GM12891 (cell line): ENCODE measurements around the gene PGAM5.

Experiments used
- PAX5 ChIP-seq: IDR thresholded peaks from 2 replicates; pipeline ENCODE4 v1.6.1; 2011; ENCODE audit warnings: low read length, moderate library complexity, mild to moderate bottlenecking; ENCODE audit not compliant: insufficient read depth, severe bottlenecking
- POLR2A ChIP-seq: IDR thresholded peaks from 2 replicates; pipeline ENCODE4 v1.6.1; 2011; ENCODE audit warnings: low read depth, low read length, control low read depth
- POU2F2 ChIP-seq: IDR thresholded peaks from 2 replicates; pipeline ENCODE4 v1.6.1; 2011; ENCODE audit warnings: low read depth, mild to moderate bottlenecking, control low read depth, low read length, moderate library complexity
- TAF1 ChIP-seq: IDR thresholded peaks from 2 replicates; pipeline ENCODE4 v1.6.1; 2011; ENCODE audit warnings: low read depth, low read length, control low read depth

DNA sequence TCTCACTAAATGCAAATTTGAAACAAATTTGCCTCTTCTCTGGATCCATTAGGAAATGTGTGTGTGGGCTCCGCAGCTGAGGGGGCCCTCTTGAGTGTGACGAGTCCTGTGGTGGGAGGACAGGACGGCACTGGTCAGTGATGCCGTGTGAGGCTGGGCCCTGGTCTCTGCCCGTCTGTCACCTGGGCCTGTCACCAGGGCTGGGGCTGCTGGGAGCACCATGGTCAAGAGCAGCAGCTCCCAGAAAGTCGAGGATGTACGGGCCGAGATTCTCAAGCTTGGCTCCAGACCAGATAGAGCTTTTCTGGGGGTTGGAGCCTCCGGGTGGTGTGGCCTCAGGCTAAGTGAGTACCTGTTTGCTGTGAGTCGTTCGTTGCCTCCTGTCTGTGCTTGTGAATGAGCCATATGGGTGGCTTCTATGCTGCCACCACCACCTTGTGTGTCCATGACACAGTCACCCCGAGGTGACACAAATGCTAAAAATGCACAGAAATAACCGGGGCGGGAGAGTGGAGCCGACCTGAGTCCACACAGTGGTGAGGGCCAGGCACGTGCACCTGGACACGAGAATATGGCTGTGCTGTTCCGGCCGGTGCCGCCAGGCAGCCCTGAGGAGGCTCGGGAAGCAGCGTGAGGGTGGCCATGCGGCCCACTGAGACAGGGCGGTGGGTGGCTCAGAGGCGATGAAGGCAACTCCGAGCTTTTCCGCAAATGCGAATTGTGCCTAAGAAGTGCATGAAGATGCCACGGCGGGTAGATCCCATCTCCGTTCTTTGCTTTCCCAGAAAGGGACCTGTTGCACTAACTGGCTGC, 8.7 kb downstream of the PGAM5 start:
- TF ChIP-seq POLR2A = no peak; the same call in 1 of the 2 replicates
- no peak for TF ChIP-seq TAF1
- no peak for TF ChIP-seq PAX5
- TF ChIP-seq POU2F2 = no peak
